Measurements from ENCODE around the gene GPR37. TPM values are rescaled to one million over a fixed set of nuclear protein-coding genes. Genes with fewer than 3 reads are reported as not detected.

Gene GPR37
- total RNA-seq, 1 donor from 2014 or later, result 0.21 TPM

DNA sequence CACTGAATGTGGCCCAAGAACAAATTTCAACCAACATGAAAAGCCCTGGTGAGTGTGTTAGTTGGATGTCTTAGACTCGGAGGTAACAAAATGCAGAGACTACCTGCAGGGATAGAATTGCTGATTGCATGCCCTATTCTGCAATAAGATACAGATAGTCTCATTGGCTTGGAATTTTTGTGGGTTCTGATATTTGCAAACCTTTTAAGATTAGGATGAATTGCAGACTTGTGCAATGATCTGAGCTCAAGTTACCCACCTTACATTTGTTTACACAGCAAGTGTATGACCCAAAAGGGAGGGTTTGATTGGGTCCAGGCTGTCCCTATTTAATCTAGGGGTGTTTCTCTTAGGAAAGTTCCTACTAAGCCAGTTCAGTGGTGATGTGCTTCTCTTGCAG is 45.4 kb downstream of the GPR37 start:
- H3K4me1 Mint-ChIP-seq, result peaks cover 11% of the 10 kb centered on the region
- TF ChIP-seq, protein P1, sequence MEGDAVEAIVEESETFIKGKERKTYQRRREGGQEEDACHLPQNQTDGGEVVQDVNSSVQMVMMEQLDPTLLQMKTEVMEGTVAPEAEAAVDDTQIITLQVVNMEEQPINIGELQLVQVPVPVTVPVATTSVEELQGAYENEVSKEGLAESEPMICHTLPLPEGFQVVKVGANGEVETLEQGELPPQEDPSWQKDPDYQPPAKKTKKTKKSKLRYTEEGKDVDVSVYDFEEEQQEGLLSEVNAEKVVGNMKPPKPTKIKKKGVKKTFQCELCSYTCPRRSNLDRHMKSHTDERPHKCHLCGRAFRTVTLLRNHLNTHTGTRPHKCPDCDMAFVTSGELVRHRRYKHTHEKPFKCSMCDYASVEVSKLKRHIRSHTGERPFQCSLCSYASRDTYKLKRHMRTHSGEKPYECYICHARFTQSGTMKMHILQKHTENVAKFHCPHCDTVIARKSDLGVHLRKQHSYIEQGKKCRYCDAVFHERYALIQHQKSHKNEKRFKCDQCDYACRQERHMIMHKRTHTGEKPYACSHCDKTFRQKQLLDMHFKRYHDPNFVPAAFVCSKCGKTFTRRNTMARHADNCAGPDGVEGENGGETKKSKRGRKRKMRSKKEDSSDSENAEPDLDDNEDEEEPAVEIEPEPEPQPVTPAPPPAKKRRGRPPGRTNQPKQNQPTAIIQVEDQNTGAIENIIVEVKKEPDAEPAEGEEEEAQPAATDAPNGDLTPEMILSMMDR (IDR thresholded peaks at IDR 0.05), result no peak
- TF ChIP-seq EZH2 (IDR thresholded peaks at IDR 0.05), result no peak
- H2AFZ ChIP-seq (replicated peaks), result no peak overlapping the region
- no peaks in the 10 kb centered on the region for H4K20me1 ChIP-seq (ENCODE audit: low read depth)
- H3K9me3 ChIP-seq (ENCODE audit: low read depth), result no peaks in the 10 kb centered on the region
- no peaks in the 10 kb centered on the region for H3K36me3 Mint-ChIP-seq
- no peaks in the 10 kb centered on the region for H3K27me3 Mint-ChIP-seq (ENCODE audit: insufficient read depth, low read depth)
- H3K4me2 ChIP-seq, result no peak overlapping the region
- H3K27ac ChIP-seq, result no peak overlapping the region
- no peak for DNase-seq (ENCODE audit: low spot score)
- no peaks in the 10 kb centered on the region for H3K79me2 ChIP-seq (ENCODE audit: low read depth)
- no peaks in the 10 kb centered on the region for H3K27me3 ChIP-seq
- H3F3A ChIP-seq (ENCODE audit: low read depth), result no peaks in the 10 kb centered on the region
- no peak overlapping the region for H3K4me3 ChIP-seq
- H3K27ac Mint-ChIP-seq, result no peak overlapping the region
- H3K36me3 ChIP-seq, result no peaks in the 10 kb centered on the region
- H3K4me3 Mint-ChIP-seq, result no peak overlapping the region
- H3K9me3 Mint-ChIP-seq, result no peaks in the 10 kb centered on the region
- H3K9ac ChIP-seq, result no peak overlapping the region
- H3K4me1 ChIP-seq, result peaks cover 15% of the 10 kb centered on the region

DNA sequence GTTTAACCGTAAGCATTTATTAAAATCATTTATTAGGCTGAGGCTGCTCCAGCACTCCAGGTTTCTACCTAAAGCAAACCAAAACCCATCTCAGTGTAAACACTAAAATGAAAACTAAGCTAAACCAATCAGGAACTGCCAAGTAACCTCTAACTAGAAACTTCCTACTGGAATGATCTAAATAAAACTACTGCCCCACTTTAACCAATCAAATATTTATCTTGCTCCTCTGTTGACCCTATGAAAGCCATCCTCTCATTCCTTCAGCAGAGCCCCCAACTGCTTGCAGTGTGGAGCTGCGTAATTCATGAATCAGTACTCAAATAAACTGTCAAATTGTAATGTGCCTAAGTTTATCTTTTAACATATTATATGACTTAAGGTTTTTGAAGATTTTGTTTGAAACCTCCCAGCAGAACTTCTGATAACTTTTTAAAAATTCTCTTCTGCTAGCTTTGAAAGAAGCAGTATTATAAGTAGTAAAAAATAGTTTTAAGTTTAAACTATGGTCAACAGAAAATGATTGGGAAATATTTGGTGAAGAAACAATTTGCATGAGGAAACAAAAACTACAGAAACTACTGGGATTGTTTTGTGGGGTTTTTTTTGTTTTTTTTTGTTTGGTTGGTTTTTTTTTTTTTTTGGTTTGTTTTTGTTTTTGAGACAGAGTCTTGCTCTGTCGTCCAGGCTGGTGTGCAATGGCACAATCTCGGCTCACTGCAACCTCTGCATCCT is 47.4 kb downstream of the GPR37 start:
- H3K4me1 Mint-ChIP-seq, result no peaks in the 10 kb centered on the region
- no peaks in the 10 kb centered on the region for H3K4me1 ChIP-seq
- H3K9me3 Mint-ChIP-seq, result no peaks in the 10 kb centered on the region
- no peaks in the 10 kb centered on the region for H3K79me2 ChIP-seq (ENCODE audit: low read depth)
- H3K4me3 ChIP-seq, result no peak overlapping the region
- H3K27ac ChIP-seq, result no peak overlapping the region
- H3K9ac ChIP-seq, result no peak overlapping the region
- no peaks in the 10 kb centered on the region for H3K27me3 ChIP-seq
- H4K20me1 ChIP-seq (ENCODE audit: low read depth), result no peaks in the 10 kb centered on the region
- H3K4me2 ChIP-seq, result no peak overlapping the region
- no peaks in the 10 kb centered on the region for H3K9me3 ChIP-seq (ENCODE audit: low read depth)
- H3K36me3 Mint-ChIP-seq, result no peaks in the 10 kb centered on the region
- H3K4me3 Mint-ChIP-seq, result no peak overlapping the region
- no peaks in the 10 kb centered on the region for H3K27me3 Mint-ChIP-seq (ENCODE audit: insufficient read depth, low read depth)
- no peaks in the 10 kb centered on the region for H3K36me3 ChIP-seq
- no peak overlapping the region for H2AFZ ChIP-seq (replicated peaks)
- no peaks in the 10 kb centered on the region for H3F3A ChIP-seq (ENCODE audit: low read depth)
- TF ChIP-seq EZH2phosphoT487 (IDR thresholded peaks at IDR 0.05) (no peak), EZH2 (IDR thresholded peaks at IDR 0.05) (no peak)
- TF ChIP-seq, protein P1 (IDR thresholded peaks at IDR 0.05), result no peak
- no peak overlapping the region for H3K27ac Mint-ChIP-seq
- DNase-seq (ENCODE audit: low spot score), result no peak

DNA sequence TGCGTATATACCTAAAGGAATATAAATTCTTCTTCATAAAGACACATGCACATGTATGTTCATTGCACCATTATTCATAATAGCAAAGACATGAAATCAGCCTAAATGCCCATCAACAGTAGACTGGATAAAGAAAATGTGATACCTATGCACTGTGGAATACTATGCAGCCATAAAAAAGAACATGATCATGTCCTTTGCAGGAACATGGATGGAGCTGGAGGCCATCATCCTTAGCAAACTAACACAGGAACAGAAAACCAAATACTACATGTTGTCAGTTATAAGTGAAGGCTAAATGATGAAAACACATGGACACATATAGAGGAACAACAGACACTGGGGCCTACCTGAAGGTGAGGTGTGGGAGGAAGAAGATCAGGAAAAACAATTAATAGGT is 48.7 kb downstream of the GPR37 start:
- Histone ChIP-seq H3K79me2 (ENCODE audit: low read depth) (no peaks in the 10 kb centered on the region), H3K27me3 (no peaks in the 10 kb centered on the region), H3F3A (ENCODE audit: low read depth) (no peaks in the 10 kb centered on the region), H3K27ac (no peak overlapping the region), H3K4me2 (no peak overlapping the region), H2AFZ (replicated peaks) (no peak overlapping the region), H3K36me3 (no peaks in the 10 kb centered on the region), H3K9ac (no peak overlapping the region), H3K4me3 (no peak overlapping the region), H4K20me1 (ENCODE audit: low read depth) (no peaks in the 10 kb centered on the region), H3K9me3 (ENCODE audit: low read depth) (no peaks in the 10 kb centered on the region), H3K4me1 (no peaks in the 10 kb centered on the region)
- no peaks in the 10 kb centered on the region for H3K27me3 Mint-ChIP-seq (ENCODE audit: insufficient read depth, low read depth)
- no peaks in the 10 kb centered on the region for H3K9me3 Mint-ChIP-seq
- H3K27ac Mint-ChIP-seq, result no peak overlapping the region
- no peaks in the 10 kb centered on the region for H3K4me1 Mint-ChIP-seq
- H3K36me3 Mint-ChIP-seq, result no peaks in the 10 kb centered on the region
- TF ChIP-seq EZH2 (IDR thresholded peaks at IDR 0.05), result no peak
- no peak for TF ChIP-seq EZH2phosphoT487 (IDR thresholded peaks at IDR 0.05)
- TF ChIP-seq, protein P1 (IDR thresholded peaks at IDR 0.05), result no peak
- H3K4me3 Mint-ChIP-seq, result no peak overlapping the region
- DNase-seq (ENCODE audit: low spot score), result no peak

All from neural progenitor cell (in vitro differentiated cells).